ENCODE results near the gene FNDC3B. TPM values are rescaled to one million over a fixed set of nuclear protein-coding genes. Genes with fewer than 3 reads are reported as not detected.

FNDC3B gene
- total and polyA plus RNA-seq, 5 donors from 2014 or later: 6.8 to 31.8 (median 11.7) TPM

DNA sequence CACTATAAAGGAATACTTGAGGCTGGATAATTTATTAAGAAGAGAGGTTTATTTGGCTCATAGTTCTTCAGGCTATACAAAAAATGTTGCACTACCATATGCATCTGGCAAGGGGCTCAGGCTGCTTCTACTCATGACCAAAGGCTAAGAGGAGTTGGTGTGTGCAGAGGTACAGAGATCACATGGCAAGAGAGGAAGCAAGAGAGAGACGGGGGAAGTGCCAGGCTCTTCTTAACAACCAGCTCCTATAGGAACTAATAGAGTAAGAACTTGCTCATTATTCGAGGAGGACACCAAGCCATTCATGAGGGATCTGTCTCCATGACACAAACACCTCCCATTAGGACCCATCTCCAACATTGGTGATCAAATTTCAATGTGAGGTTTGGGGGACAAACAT lies 6.0 kb upstream of the FNDC3B start:
- Mint-ChIP-seq H3K9me3 (no peaks in the 10 kb centered on the region), H3K4me1 (peaks cover 0 to 20% (median 9%) of the 10 kb centered on the region in 4 donors), H3K27me3 (peaks cover 10% of the 10 kb centered on the region), H3K36me3 (no peaks in the 10 kb centered on the region), H3K4me3 (no peak overlapping the region), H3K27ac (no peak overlapping the region)
- Histone ChIP-seq H3K27me3 (ENCODE audit: control insufficient read depth, insufficient read depth, low read length) (no peaks in the 10 kb centered on the region), H3K4me1 (ENCODE audit: control insufficient read depth, insufficient read depth, low read length, poor library complexity, severe bottlenecking) (no peaks in the 10 kb centered on the region), H3K27ac (ENCODE audit: insufficient read depth, low read length, poor library complexity, severe bottlenecking) (no peak overlapping the region), H3K36me3 (ENCODE audit: control insufficient read depth, insufficient read depth, low read length) (no peaks in the 10 kb centered on the region), H3K9me3 (ENCODE audit: control insufficient read depth in 2 of 2, low read length in 2 of 2) (no peaks in the 10 kb centered on the region), H3K4me3 (ENCODE audit: low read depth, low read length) (no peak overlapping the region)
- DNase-seq (no peak), ATAC-seq (ENCODE audit: low read depth in 2 of 2) (no peak)

- Histone ChIP-seq H3K4me1 (ENCODE audit: control insufficient read depth, insufficient read depth, low read length, poor library complexity, severe bottlenecking) (peaks cover 3% of the 10 kb centered on the region), H3K4me3 (ENCODE audit: low read depth, low read length) (no peak overlapping the region), H3K27me3 (ENCODE audit: control insufficient read depth, insufficient read depth, low read length) (no peaks in the 10 kb centered on the region), H3K27ac (ENCODE audit: insufficient read depth, low read length, poor library complexity, severe bottlenecking) (no peak overlapping the region), H3K9me3 (ENCODE audit: control insufficient read depth in 2 of 2, low read length in 2 of 2) (no peaks in the 10 kb centered on the region), H3K36me3 (ENCODE audit: control insufficient read depth, insufficient read depth, low read length) (no peaks in the 10 kb centered on the region)
- Mint-ChIP-seq H3K27ac (no peak overlapping the region), H3K4me3 (peak overlapping the region in 1 of 4 donors; percentile 49), H3K36me3 (no peaks in the 10 kb centered on the region), H3K4me1 (peaks cover 0 to 30% (median 16%) of the 10 kb centered on the region in 4 donors), H3K27me3 (peaks cover 6% of the 10 kb centered on the region), H3K9me3 (no peaks in the 10 kb centered on the region)
- DNase-seq (peak in 2 of 3 donors; percentile 45 to 63), ATAC-seq (ENCODE audit: low read depth in 2 of 2) (no peak)
Measured at GRCh38 chr3:172034786-172035685, 4.3 kb upstream of the FNDC3B start.

- Mint-ChIP-seq H3K27ac (no peak overlapping the region), H3K36me3 (no peaks in the 10 kb centered on the region), H3K4me1 (peaks cover 0 to 38% (median 19%) of the 10 kb centered on the region in 4 donors), H3K27me3 (peaks cover 6% of the 10 kb centered on the region), H3K9me3 (no peaks in the 10 kb centered on the region), H3K4me3 (no peak overlapping the region)
- no peak for DNase-seq
- no peak overlapping the region for H3K4me3 ChIP-seq (ENCODE audit: low read depth, low read length)
- peaks cover 15% of the 10 kb centered on the region for H3K4me1 ChIP-seq (ENCODE audit: control insufficient read depth, insufficient read depth, low read length, poor library complexity, severe bottlenecking)
- H3K27me3 ChIP-seq (ENCODE audit: control insufficient read depth, insufficient read depth, low read length): no peaks in the 10 kb centered on the region
- H3K27ac ChIP-seq (ENCODE audit: insufficient read depth, low read length, poor library complexity, severe bottlenecking): no peak overlapping the region
- ATAC-seq (ENCODE audit: low read depth in 2 of 2): no peak
- no peaks in the 10 kb centered on the region for H3K36me3 ChIP-seq (ENCODE audit: control insufficient read depth, insufficient read depth, low read length)
- H3K9me3 ChIP-seq (ENCODE audit: control insufficient read depth in 2 of 2, low read length in 2 of 2): no peaks in the 10 kb centered on the region
Measured at GRCh38 chr3:172036541-172037215, 2.7 kb upstream of the FNDC3B start.

GRCh38 chr3:172038798-172039435 lies 461 bp upstream of the FNDC3B start:
- H3K4me1 ChIP-seq (ENCODE audit: control insufficient read depth, insufficient read depth, low read length, poor library complexity, severe bottlenecking): peaks cover 17% of the 10 kb centered on the region
- H3K27me3 ChIP-seq (ENCODE audit: control insufficient read depth, insufficient read depth, low read length): no peaks in the 10 kb centered on the region
- peaks cover 12 to 56% (median 34%) of the 10 kb centered on the region in 4 donors for H3K4me1 Mint-ChIP-seq
- H3K36me3 ChIP-seq (ENCODE audit: control insufficient read depth, insufficient read depth, low read length): no peaks in the 10 kb centered on the region
- no peaks in the 10 kb centered on the region for H3K9me3 ChIP-seq (ENCODE audit: control insufficient read depth in 2 of 2, low read length in 2 of 2)
- H3K36me3 Mint-ChIP-seq: no peaks in the 10 kb centered on the region
- peak overlapping the region; percentile 70 for H3K4me3 ChIP-seq (ENCODE audit: low read depth, low read length)
- H3K4me3 Mint-ChIP-seq: peak overlapping the region; percentile 94 to 100 (median 99)
- peak overlapping the region; percentile 91 to 98 (median 97) for H3K27ac Mint-ChIP-seq
- no peak for DNase-seq
- ATAC-seq (ENCODE audit: low read depth in 2 of 2): peak in 1 of 2 donors; percentile 3
- peak overlapping the region; percentile 86 for H3K27ac ChIP-seq (ENCODE audit: insufficient read depth, low read length, poor library complexity, severe bottlenecking)
- H3K9me3 Mint-ChIP-seq: no peaks in the 10 kb centered on the region
- no peaks in the 10 kb centered on the region for H3K27me3 Mint-ChIP-seq

- DNase-seq (peak in 2 of 3 donors; percentile 17 to 35), ATAC-seq (ENCODE audit: low read depth in 2 of 2) (no peak)
- Histone ChIP-seq H3K4me3 (ENCODE audit: low read depth, low read length) (peak overlapping the region; percentile 70), H3K27me3 (ENCODE audit: control insufficient read depth, insufficient read depth, low read length) (no peaks in the 10 kb centered on the region), H3K27ac (ENCODE audit: insufficient read depth, low read length, poor library complexity, severe bottlenecking) (peak overlapping the region; percentile 86), H3K4me1 (ENCODE audit: control insufficient read depth, insufficient read depth, low read length, poor library complexity, severe bottlenecking) (peaks cover 17% of the 10 kb centered on the region), H3K36me3 (ENCODE audit: control insufficient read depth, insufficient read depth, low read length) (no peaks in the 10 kb centered on the region), H3K9me3 (ENCODE audit: control insufficient read depth in 2 of 2, low read length in 2 of 2) (no peaks in the 10 kb centered on the region)
- Mint-ChIP-seq H3K27ac (peak overlapping the region in 1 of 3 donors; percentile 32), H3K4me1 (peaks cover 19 to 62% (median 40%) of the 10 kb centered on the region in 4 donors), H3K9me3 (no peaks in the 10 kb centered on the region), H3K36me3 (no peaks in the 10 kb centered on the region), H3K4me3 (peak overlapping the region; percentile 88 to 93 (median 90)), H3K27me3 (no peaks in the 10 kb centered on the region)
Measured at GRCh38 chr3:172040078-172040980, 951 bp downstream of the FNDC3B start.

DNA sequence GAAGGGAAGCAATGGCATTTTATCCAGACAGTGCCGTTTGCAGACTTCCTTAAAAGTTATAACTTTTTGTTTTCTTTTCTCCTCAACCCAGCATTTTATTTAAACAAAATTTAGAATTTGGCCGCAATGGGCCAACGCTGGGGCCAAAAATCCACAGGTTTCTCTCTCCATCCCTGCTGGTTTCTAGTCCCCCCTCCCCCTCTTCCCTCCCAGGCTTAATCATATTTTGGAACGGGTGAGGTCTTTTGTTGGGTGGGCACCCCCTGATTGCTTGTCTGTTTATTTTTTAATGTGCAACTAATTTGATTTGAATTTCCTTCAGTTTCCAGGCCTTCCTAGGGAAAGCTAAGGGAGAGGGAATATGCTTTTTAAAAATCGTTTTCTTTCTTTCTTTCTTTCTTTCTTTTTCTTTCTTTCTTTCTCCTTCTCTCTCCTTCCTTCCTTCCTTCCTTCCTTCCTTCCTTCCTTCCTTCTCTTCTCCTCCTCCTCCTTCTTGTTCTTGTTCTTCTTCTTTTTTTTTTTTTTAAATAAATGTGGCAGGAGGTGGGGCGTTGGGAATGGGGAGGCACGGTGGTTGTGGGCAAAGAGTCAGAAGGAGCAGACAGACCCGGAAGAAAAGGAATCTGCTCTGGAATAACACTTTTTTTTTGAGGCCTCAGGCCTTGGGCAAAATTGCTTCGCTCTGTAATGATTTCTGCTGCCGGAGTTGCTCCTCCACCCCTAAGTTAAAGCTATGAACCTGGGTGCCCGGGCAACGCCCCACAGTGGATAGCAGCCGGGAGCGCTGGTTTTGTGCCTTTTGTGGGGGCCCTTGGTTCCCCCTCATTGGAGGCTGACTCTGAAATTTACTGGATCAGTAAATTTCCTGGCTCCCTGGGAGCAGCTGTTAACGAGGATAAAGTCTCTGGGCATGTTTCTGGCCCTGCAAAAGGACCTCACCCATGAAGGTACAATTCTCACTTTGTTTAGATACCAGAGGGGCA lies 1.9 kb downstream of the FNDC3B start:
- no peaks in the 10 kb centered on the region for H3K36me3 Mint-ChIP-seq
- peak overlapping the region; percentile 70 for H3K4me3 ChIP-seq (ENCODE audit: low read depth, low read length)
- no peaks in the 10 kb centered on the region for H3K36me3 ChIP-seq (ENCODE audit: control insufficient read depth, insufficient read depth, low read length)
- H3K27ac Mint-ChIP-seq: peak overlapping the region in 2 of 3 donors; percentile 32 to 79
- peak overlapping the region; percentile 5 for H3K27ac ChIP-seq (ENCODE audit: insufficient read depth, low read length, poor library complexity, severe bottlenecking)
- H3K9me3 Mint-ChIP-seq: no peaks in the 10 kb centered on the region
- H3K4me1 Mint-ChIP-seq: peaks cover 25 to 64% (median 47%) of the 10 kb centered on the region in 4 donors
- no peaks in the 10 kb centered on the region for H3K9me3 ChIP-seq (ENCODE audit: control insufficient read depth in 2 of 2, low read length in 2 of 2)
- no peaks in the 10 kb centered on the region for H3K27me3 Mint-ChIP-seq
- ATAC-seq (ENCODE audit: low read depth in 2 of 2) (no peak), DNase-seq (no peak)
- peak overlapping the region; percentile 88 to 93 (median 90) for H3K4me3 Mint-ChIP-seq
- H3K4me1 ChIP-seq (ENCODE audit: control insufficient read depth, insufficient read depth, low read length, poor library complexity, severe bottlenecking): peaks cover 25% of the 10 kb centered on the region
- H3K27me3 ChIP-seq (ENCODE audit: control insufficient read depth, insufficient read depth, low read length): no peaks in the 10 kb centered on the region
